ENCODE data around the gene ARFGEF3.
"Not testable (repeated sequence)": the region's sequence is repeated elsewhere in the genome, so short reads cannot be mapped to it uniquely, and the experiment has no call there.

The ARFGEF3 gene

DNA sequence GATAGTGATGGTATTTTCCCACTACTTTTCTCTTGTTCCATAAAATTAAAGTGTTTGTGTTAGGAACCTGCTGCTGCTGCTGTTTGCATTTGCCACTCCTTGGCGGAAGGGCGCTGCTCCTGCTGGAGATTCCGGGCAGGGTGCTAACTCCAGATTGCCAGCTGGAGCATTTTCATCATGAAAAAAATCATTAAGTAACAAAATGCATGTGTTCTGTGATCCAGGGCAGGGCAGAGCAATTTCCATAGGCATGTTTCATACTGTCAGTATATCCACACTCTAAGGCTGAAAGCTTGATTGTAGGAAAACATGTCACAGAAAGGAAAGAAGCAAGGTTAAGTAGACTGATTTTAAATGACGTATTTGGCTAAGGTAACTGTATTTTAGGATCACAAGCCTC lies 32.5 kb downstream of the ARFGEF3 start:
- Mint-ChIP-seq H3K27me3 (peaks cover 8% of the 10 kb centered on the region), H3K9me3 (no peaks in the 10 kb centered on the region), H3K4me3 (no peak overlapping the region), H3K4me1 (no peaks in the 10 kb centered on the region), H3K27ac (no peak overlapping the region), H3K36me3 (no peaks in the 10 kb centered on the region)

DNA sequence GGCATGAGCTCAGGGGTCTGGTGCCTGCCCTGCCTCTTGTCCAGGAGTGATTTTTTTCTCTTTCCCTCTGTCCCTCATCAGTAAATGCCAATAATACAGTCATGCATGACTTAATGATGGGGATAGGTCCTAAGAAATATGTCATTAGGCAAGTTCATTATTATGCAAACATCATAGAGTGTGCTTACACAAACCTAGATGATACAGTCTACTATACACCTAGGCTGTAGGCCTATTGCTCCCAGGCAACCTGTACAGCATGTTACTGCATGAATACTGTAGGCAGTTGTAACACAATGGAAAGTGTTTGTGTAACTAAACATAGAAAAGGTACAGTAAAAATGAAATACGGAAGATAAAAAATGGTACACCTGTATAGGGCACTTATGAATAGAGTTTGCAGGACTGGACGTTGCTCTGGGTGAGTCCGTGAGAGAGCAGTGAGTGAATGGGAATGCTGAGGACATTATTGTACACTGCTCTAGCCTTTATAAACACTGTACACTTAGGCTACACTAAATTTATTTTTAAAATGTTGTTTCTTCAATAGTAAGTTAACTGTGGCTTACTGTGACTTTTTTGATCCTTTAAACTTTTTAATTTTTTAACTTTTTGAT lies 34.5 kb downstream of the ARFGEF3 start:
- no peaks in the 10 kb centered on the region for H3K4me1 Mint-ChIP-seq
- H3K9me3 Mint-ChIP-seq = no peaks in the 10 kb centered on the region
- H3K27me3 Mint-ChIP-seq = peaks cover 11% of the 10 kb centered on the region
- H3K4me3 Mint-ChIP-seq = no peak overlapping the region
- H3K27ac Mint-ChIP-seq = no peak overlapping the region
- no peaks in the 10 kb centered on the region for H3K36me3 Mint-ChIP-seq

DNA sequence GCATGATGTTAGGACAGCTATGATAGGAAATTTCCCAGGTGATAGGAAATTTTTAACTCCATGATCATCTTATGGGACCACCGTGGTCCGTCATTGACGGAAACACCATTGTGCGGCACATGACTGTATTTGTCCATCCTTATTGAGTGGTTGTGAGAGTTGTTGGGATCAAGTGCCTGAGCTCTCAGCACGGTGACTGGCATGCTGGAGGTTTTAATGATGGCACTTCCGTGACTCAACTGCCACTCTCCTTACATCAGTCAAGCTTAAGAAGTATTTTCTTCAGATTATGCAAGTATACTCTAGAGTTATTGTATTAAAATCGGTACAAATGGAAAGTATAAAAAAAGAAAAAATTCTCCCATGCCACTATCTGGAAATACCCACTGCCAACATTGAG lies 35.8 kb downstream of the ARFGEF3 start:
- Mint-ChIP-seq H3K27me3 (peaks cover 10% of the 10 kb centered on the region), H3K4me1 (no peaks in the 10 kb centered on the region), H3K27ac (no peak overlapping the region), H3K4me3 (no peak overlapping the region), H3K36me3 (no peaks in the 10 kb centered on the region), H3K9me3 (no peaks in the 10 kb centered on the region)

DNA sequence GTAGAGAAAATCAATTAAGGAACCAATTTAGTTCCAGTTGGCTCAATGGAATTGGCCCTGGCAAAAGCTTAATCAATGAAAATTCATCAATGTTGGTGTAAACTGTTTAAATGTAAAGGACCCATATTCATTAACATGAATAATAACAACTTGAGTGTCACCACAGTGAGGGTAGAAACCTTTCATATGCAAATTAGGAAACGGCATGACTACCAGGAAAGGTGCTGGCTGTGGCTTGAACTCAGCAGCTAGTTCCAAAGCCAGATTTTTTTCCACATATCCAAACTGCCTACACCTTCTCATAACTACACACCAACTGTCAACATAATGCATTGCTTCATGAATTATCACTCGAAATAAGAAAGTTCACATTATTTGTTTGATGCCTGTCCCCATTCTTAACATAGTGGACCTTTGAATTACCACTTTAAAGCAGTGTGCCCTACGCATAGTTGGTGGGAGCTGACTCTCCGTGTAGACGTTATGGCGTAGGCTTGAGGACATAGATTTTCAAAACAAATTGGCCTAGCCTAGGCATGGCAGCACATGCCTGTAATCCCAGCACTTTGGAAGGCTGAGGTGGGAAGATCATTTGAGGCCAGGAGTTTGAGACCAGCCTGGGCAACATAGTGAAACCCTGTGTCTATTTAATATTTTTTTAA lies 36.8 kb downstream of the ARFGEF3 start:
- Mint-ChIP-seq H3K9me3 (no peaks in the 10 kb centered on the region), H3K4me1 (no peaks in the 10 kb centered on the region), H3K36me3 (no peaks in the 10 kb centered on the region), H3K4me3 (no peak overlapping the region), H3K27me3 (peaks cover 10% of the 10 kb centered on the region), H3K27ac (no peak overlapping the region)

DNA sequence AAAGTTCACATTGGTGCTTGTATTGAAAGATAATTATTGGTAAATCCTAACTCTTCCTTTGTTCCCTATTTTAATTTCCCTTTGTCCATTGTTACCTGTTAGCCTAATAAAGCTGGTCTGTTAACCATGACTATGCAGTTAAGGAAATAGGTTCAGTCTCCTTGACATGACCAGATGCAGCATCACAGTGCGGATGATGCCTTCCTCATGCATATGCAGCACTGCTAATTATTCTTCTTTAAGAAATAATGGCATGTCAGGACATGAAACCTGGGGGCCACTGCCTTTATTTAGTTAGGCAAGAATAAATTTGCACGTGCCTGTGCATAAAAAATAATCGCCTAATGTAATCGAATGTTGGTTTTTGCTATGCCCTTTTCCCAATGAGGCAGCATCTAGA lies 40.1 kb downstream of the ARFGEF3 start:
- Mint-ChIP-seq H3K9me3 (no peaks in the 10 kb centered on the region), H3K4me3 (no peak overlapping the region), H3K27me3 (peaks cover 18% of the 10 kb centered on the region), H3K27ac (no peak overlapping the region), H3K4me1 (no peaks in the 10 kb centered on the region), H3K36me3 (no peaks in the 10 kb centered on the region)

DNA sequence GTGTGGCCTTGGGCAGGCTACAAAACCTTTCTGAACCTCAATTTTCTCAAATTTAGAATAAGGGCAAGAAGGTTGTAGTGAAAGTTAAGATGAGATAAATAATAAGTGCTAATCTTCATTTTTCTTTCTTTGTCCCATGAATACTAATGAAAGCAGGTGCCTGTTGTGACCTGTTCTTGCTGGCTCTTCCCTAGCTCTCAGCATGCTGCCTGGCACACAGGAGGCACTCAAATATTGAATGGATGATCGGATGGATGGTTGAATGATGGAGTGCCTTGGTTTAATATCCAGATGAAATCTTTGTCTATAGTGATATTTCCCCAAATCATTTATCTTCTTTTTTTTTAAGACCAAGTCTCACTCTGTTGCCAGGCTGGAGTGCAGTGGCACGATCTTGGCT lies 41.6 kb downstream of the ARFGEF3 start:
- H3K4me3 Mint-ChIP-seq = no peak overlapping the region
- no peaks in the 10 kb centered on the region for H3K9me3 Mint-ChIP-seq
- H3K27ac Mint-ChIP-seq = no peak overlapping the region
- H3K36me3 Mint-ChIP-seq = no peaks in the 10 kb centered on the region
- H3K4me1 Mint-ChIP-seq = no peaks in the 10 kb centered on the region
- peaks cover 18% of the 10 kb centered on the region for H3K27me3 Mint-ChIP-seq

DNA sequence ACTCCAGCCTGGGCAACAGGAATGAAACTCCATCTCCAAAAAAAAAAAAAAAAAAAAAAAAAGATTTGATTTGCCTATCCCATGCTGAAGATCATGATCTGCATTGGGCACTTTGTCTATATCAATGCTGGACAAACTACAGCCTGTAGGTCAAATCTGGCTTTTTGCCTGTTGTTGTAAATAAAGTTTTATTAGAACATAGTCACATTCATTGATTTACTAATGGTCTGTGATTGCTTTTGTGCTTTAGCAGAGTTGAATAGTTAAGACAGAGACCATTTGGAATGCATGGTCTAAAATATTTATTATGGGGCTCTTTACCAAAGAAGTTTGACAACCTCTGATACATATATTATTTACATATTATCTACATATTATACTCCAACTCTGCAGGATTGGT lies 42.6 kb downstream of the ARFGEF3 start:
- Mint-ChIP-seq H3K27me3 (peaks cover 21% of the 10 kb centered on the region), H3K4me1 (no peaks in the 10 kb centered on the region), H3K9me3 (no peaks in the 10 kb centered on the region), H3K4me3 (no peak overlapping the region), H3K27ac (no peak overlapping the region), H3K36me3 (no peaks in the 10 kb centered on the region)

DNA sequence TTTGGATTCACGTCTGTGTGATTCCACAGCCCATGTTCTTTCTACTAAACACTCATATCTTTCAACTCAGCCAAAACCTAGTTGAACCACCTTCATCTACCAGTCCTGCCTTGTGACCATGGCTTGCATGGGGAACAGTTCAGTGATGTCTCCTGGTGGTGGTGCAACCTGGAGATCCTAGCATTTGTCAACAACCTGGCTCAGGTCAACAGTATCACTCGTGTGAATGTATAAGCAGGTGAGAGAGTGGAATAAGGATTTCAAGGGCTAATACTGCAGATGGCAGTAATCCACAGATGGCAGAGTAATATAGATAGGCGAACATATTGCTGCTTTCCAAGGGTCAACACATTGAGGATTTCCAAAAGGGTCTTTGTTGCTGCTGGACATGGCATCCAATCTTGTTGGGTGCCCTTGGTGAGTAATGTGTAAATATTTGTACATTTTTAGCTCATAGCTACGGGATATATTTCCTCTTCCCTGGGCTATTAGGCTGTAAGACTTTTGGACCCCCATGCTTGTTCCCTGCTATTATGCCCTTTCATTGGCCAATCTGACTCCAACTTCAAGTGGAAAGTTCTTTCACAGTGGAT lies 43.1 kb downstream of the ARFGEF3 start:
- Mint-ChIP-seq H3K27ac (no peak overlapping the region), H3K9me3 (no peaks in the 10 kb centered on the region), H3K4me1 (no peaks in the 10 kb centered on the region)

DNA sequence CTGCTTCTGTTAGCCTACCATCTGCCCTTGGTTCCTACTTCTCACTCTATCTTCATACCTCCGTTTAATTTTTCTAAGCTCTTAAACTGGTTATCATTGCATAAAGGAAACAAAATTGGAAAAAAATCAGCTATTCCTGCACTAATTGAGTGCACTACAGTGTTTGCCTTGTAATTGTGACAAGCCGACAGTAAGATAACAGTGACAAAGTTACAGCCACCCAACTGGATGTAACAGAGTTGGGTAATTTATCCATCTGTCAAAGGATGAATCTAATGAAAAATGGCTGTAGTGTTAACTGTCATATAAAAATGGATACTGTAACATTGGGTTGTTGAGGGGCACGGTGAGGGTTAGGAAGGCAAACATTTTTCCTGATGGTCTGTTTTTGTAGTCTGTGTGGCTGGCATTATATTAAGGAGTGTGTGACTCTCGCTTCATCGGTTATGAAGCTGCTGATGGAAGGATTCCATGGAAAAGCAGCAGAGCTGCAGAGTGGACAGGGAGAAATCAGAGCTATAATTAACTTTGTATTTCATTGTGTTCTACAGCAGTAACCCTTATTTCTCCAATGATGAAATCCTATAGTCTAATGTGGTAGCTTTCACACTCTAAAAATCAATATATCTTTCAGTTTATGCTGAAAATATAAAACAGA lies 43.8 kb downstream of the ARFGEF3 start:
- no peak overlapping the region for H3K4me3 Mint-ChIP-seq
- H3K4me1 Mint-ChIP-seq = no peaks in the 10 kb centered on the region
- no peak overlapping the region for H3K27ac Mint-ChIP-seq
- H3K9me3 Mint-ChIP-seq = no peaks in the 10 kb centered on the region
- H3K27me3 Mint-ChIP-seq = peaks cover 19% of the 10 kb centered on the region
- no peaks in the 10 kb centered on the region for H3K36me3 Mint-ChIP-seq

More for the DNA sequence above, 43.1 kb downstream of the ARFGEF3 start:
- Mint-ChIP-seq H3K36me3 (no peaks in the 10 kb centered on the region), H3K4me3 (no peak overlapping the region), H3K27me3 (peaks cover 23% of the 10 kb centered on the region)

DNA sequence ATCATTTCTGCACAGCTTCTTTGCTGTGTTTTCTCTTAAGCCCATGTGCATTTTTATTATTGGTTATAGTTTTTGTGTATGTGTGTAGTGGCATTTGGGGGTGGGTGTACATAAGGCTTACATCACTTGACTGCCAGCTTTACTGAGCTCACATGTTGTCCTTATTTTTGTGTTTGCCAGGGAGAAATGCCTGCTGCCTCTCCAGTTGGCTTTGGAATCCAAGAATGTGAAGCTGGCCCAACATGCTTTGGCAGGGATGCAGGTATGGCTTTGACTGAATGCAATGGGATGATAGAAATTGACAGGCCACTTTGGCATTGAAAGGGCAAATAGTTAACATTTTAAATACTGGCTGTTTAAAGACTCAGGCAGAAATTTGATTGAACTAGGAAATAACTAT lies 45.1 kb downstream of the ARFGEF3 start:
- H3K36me3 Mint-ChIP-seq = no peaks in the 10 kb centered on the region
- H3K27me3 Mint-ChIP-seq = peaks cover 14% of the 10 kb centered on the region
- H3K27ac Mint-ChIP-seq = no peak overlapping the region
- no peaks in the 10 kb centered on the region for H3K4me1 Mint-ChIP-seq
- H3K4me3 Mint-ChIP-seq = no peak overlapping the region
- H3K9me3 Mint-ChIP-seq = no peaks in the 10 kb centered on the region

DNA sequence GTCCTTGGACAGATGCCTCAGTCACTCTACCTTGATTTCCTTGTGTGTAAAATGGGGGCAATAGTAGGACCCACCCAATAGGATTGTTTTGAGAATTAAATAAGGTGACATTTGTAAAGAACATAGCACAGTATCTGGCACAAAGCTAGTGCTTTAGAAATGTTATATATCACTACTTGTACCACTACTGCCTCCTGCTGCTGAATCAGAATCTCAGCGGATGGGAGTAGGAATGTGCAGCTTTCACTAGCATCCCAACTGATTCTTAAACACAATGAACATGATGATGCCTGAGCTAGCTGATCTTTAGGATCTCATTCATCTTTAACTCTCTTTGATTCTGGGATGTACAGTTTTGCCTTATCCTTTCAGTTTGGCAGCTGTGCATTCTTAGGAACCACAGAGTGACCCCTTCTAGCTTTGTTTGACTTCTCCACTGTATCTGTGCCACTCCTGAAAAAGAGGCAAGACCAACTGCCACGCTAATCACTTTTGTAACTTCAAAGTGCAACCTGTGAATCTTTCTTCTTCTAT lies 49.4 kb downstream of the ARFGEF3 start:
- H3K27me3 Mint-ChIP-seq = peaks cover 16% of the 10 kb centered on the region
- H3K4me3 Mint-ChIP-seq = no peak overlapping the region
- H3K9me3 Mint-ChIP-seq = no peaks in the 10 kb centered on the region
- H3K36me3 Mint-ChIP-seq = no peaks in the 10 kb centered on the region
- H3K4me1 Mint-ChIP-seq = no peaks in the 10 kb centered on the region
- no peak overlapping the region for H3K27ac Mint-ChIP-seq

DNA sequence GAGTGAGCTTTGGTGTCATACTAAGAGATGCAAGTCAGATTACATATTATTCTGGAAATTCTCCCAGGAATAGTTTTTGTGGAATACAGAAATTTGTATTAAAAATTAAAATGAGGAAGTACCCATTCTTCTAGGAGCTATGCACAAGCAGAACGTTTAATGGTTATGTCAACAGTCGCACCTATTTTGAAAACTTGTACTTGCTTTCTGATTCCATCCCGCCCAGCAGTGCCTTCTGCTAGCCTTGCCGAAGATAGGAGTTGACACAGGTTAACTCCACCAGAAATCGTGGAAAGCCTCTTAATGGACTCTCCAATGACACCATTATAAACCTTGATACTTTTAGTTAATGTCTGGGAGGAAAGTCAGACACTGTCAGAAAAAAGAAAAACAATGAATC lies 49.9 kb downstream of the ARFGEF3 start:
- Mint-ChIP-seq H3K9me3 (no peaks in the 10 kb centered on the region), H3K4me3 (no peak overlapping the region), H3K27ac (no peak overlapping the region), H3K36me3 (no peaks in the 10 kb centered on the region), H3K4me1 (no peaks in the 10 kb centered on the region), H3K27me3 (peaks cover 14% of the 10 kb centered on the region)

DNA sequence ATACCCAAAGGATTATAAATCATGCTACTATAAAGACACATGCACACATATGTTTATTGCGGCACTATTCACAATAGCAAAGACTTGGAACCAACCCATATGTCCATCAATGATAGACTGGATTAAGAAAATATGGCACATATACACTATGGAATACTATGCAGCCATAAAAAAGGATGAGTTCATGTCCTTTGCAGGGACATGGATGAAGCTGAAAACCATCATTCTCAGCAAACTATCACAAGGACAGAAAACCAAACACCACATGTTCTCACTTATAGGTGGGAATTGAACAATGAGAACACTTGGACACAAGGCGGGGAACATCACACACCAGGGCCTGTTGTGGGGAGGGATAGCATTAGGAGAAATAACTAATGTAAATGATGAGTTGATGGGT lies 50.8 kb downstream of the ARFGEF3 start:
- not testable (repeated sequence) for H3K27ac Mint-ChIP-seq, H3K4me1 Mint-ChIP-seq, H3K36me3 Mint-ChIP-seq, H3K9me3 Mint-ChIP-seq, H3K4me3 Mint-ChIP-seq
- peaks cover 14% of the 10 kb centered on the region for H3K27me3 Mint-ChIP-seq

DNA sequence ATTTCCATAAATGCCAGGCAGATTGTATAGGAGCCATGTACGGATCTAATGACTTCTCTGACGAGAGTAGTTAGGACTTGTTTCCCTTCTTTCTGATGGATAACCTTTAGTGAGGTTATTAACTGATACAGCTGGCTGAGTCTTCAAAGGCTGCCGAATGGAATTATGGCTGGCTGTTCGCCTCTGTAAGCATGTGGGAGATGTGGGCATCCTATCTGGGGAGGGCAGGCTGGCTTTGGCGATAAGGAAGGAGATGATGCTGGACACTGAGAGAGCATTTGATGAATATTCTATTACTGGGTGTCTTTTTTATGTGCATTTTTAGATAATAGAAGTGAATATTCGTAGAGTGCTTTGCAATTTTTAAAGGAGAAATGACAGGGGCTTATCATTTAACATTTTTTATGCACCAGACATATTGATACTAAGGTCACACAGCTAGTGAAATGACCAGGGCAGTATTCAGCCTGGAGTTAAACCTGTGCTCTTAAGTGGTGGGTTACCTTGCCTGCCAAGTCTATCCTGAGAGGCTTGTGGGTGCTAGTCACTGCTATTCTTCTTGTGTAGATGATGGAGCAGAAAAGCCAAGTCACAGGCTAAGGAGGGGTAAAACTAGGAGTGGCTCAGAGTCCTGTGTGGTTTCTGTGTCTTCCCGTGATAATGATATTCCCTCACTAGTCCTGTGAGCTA lies 53.5 kb downstream of the ARFGEF3 start:
- Mint-ChIP-seq H3K36me3 (no peaks in the 10 kb centered on the region), H3K4me1 (no peaks in the 10 kb centered on the region), H3K27me3 (peaks cover 16% of the 10 kb centered on the region), H3K9me3 (no peaks in the 10 kb centered on the region), H3K27ac (no peak overlapping the region), H3K4me3 (no peak overlapping the region)

DNA sequence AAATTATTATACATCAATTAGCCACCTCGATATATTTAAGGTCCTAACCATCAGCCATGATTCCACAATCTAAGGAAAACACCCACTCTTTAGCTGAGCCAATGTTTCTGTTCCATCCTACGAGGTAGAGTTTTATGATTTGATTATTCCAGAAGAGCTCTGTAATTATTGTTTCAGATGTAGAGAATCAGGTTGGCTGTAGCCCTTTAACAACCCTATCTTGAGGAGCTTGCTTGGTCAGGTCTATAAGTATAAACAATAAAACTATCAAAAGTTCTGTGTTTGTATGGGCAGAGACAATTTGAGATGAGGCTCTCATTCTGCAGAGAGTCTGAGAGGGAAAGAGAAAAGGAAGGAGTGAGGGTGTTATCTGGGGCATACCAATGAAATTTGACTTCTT lies 56.7 kb downstream of the ARFGEF3 start, which contains the start of gene PBOV1:
Gene PBOV1, minus strand, starts transcription at position 43 of the 400 bp plus-strand sequence. CDS start 96 bp downstream, outside the sequence.
- Mint-ChIP-seq H3K4me3 (no peak within 1 kb of the TSS), H3K27me3 (peaks cover 19% of the 10 kb centered on the region), H3K27ac (no peak within 1 kb of the TSS), H3K4me1 (no peaks in the 10 kb centered on the region), H3K36me3 (no peaks in the 10 kb centered on the region), H3K9me3 (no peaks in the 10 kb centered on the region)

All from activated naive CD4-positive, alpha-beta T cell treated with anti-CD3 and anti-CD28 coated beads, Interleukin-2, amount 50 U/mL, for 24 hours (primary cell).